Measurements from ENCODE around the gene USP37. TPM values are rescaled to one million over a fixed set of nuclear protein-coding genes. Genes with fewer than 3 reads are reported as not detected.

The USP37 gene
- total RNA-seq, 1 donor from 2014 or later, result 11.8 TPM

- Histone ChIP-seq H3K4me1 (peaks cover 0 to 29% of the 10 kb centered on the region in 2 donors), H3K27ac (peak overlapping the region; percentile 88 to 94)
Observed at GRCh38 chr2:218407717-218408116, 160.4 kb downstream of the USP37 start.

GRCh38 chr2:218406949-218407618, 161.1 kb downstream of the USP37 start:
- H3K36me3 ChIP-seq, result peaks cover 28 to 30% of the 10 kb centered on the region in 2 donors
- TF ChIP-seq, protein P1, sequence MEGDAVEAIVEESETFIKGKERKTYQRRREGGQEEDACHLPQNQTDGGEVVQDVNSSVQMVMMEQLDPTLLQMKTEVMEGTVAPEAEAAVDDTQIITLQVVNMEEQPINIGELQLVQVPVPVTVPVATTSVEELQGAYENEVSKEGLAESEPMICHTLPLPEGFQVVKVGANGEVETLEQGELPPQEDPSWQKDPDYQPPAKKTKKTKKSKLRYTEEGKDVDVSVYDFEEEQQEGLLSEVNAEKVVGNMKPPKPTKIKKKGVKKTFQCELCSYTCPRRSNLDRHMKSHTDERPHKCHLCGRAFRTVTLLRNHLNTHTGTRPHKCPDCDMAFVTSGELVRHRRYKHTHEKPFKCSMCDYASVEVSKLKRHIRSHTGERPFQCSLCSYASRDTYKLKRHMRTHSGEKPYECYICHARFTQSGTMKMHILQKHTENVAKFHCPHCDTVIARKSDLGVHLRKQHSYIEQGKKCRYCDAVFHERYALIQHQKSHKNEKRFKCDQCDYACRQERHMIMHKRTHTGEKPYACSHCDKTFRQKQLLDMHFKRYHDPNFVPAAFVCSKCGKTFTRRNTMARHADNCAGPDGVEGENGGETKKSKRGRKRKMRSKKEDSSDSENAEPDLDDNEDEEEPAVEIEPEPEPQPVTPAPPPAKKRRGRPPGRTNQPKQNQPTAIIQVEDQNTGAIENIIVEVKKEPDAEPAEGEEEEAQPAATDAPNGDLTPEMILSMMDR (IDR thresholded peaks at IDR 0.05), result no peak
- H3K4me3 ChIP-seq, result peak overlapping the region; percentile 56 to 65
- H3K27ac ChIP-seq, result peak overlapping the region; percentile 88 to 94
- intact Hi-C loops (cut with DNase I), result loop anchor here (1.0 to 2.0 kb wide), 5 partner anchors 11 to 190 kb away; partner anchors contain the start of genes AAMP, ARPC2, CNOT9 and PNKD
- no peaks in the 10 kb centered on the region for H3K27me3 ChIP-seq
- DNase-seq (ENCODE audit: low spot score in 2 of 2), result peak; percentile 44 to 78
- peaks cover 3 to 35% of the 10 kb centered on the region in 2 donors for H3K4me1 ChIP-seq
- H3K9me3 ChIP-seq, result no peaks in the 10 kb centered on the region

More at GRCh38 chr2:218407717-218408116, 160.4 kb downstream of the USP37 start:
- DNase-seq (ENCODE audit: low spot score in 2 of 2), result no peak
- peak overlapping the region in 1 of 2 donors; percentile 65 for H3K4me3 ChIP-seq
- TF ChIP-seq, protein P1 (IDR thresholded peaks at IDR 0.05), result no peak
- peaks cover 22 to 24% of the 10 kb centered on the region in 2 donors for H3K36me3 ChIP-seq
- no peaks in the 10 kb centered on the region for H3K27me3 ChIP-seq
- intact Hi-C loops (cut with DNase I), result loop anchor here (2.0 kb wide), 2 partner anchors 59 to 191 kb away; partner anchors contain the start of gene ARPC2
- no peaks in the 10 kb centered on the region for H3K9me3 ChIP-seq

DNA sequence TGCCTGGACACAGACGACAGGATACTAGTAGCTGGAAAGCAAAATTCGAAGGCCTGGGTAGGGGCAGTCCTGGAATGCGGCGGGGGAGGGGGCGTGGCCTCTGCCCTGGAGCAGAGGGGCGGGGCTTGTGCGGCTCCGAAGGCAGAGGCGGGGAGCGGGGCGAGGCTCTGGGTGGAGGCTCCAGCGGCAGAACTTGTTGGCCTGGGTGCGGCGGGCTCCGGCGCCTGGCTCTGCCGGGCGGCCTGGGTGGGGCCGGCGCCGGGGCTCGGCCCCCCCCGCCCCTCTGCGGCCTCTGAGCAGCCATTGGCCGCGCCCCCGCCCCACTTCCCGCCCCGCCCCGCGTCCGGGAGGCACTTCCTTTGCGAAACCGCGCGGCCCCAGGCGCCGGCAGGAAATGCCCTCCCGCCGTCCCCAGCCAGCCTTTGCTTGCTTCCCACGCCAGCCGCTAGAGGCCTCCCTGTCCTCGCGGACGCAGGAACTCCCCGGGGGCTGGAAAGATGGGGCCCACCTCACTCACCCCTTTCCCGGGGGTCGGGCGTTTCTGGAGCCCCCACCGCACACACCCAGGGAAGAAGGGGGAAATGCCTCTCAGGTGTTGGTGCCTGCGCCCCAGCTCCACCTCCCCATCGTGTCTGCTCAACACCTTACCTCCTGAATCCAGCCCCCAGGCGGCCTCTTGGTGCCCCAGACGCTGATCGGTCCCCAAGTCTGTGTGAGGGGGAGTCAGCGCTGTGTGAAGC, 161.8 kb downstream of the USP37 start:
- Histone ChIP-seq H3K36me3 (peaks cover 33 to 35% of the 10 kb centered on the region in 2 donors), H3K4me3 (peak overlapping the region; percentile 56 to 65), H3K9me3 (no peaks in the 10 kb centered on the region), H3K4me1 (peaks cover 8 to 42% of the 10 kb centered on the region in 2 donors), H3K27me3 (no peaks in the 10 kb centered on the region), H3K27ac (peak overlapping the region; percentile 88 to 94)
- TF ChIP-seq, protein P1 (IDR thresholded peaks at IDR 0.05), result peak; percentile 84 to 87 (median 87)
- intact Hi-C loops (cut with DNase I), result loop anchor here (1.0 to 2.0 kb wide), 5 partner anchors 10 to 190 kb away; partner anchors contain the start of genes AAMP, ARPC2, CNOT9 and PNKD
- DNase-seq (ENCODE audit: low spot score in 2 of 2), result peak; percentile 85 to 97

GRCh38 chr2:218405746-218406208, 162.4 kb downstream of the USP37 start:
- H3K9me3 ChIP-seq, result no peaks in the 10 kb centered on the region
- H3K27ac ChIP-seq, result peak overlapping the region; percentile 88
- TF ChIP-seq, protein P1 (IDR thresholded peaks at IDR 0.05), result no peak
- no peaks in the 10 kb centered on the region for H3K27me3 ChIP-seq
- H3K4me3 ChIP-seq, result peak overlapping the region; percentile 50 to 65
- H3K36me3 ChIP-seq, result peaks cover 33 to 37% of the 10 kb centered on the region in 2 donors
- H3K4me1 ChIP-seq, result peaks cover 10 to 45% of the 10 kb centered on the region in 2 donors
- peak in 1 of 2 donors; percentile 76 for DNase-seq (ENCODE audit: low spot score in 2 of 2)
- intact Hi-C loops (cut with DNase I), result loop anchor here (1.0 to 2.0 kb wide), 5 partner anchors 9 to 189 kb away; partner anchors contain the start of genes AAMP, ARPC2, CNOT9 and PNKD

GRCh38 chr2:218405086-218405745, 162.9 kb downstream of the USP37 start:
- H3K4me1 ChIP-seq, result peaks cover 10 to 45% of the 10 kb centered on the region in 2 donors
- intact Hi-C loops (cut with DNase I), result no loop called here
- H3K4me3 ChIP-seq, result peak overlapping the region in 1 of 2 donors; percentile 65
- TF ChIP-seq, protein P1 (IDR thresholded peaks at IDR 0.05), result no peak
- H3K9me3 ChIP-seq, result no peaks in the 10 kb centered on the region
- peaks cover 33 to 37% of the 10 kb centered on the region in 2 donors for H3K36me3 ChIP-seq
- peak overlapping the region; percentile 88 for H3K27ac ChIP-seq
- no peak for DNase-seq (ENCODE audit: low spot score in 2 of 2)
- no peaks in the 10 kb centered on the region for H3K27me3 ChIP-seq

Measured in ascending aorta (tissue), 2 donors.